ENCODE data around the gene PLXNA2. TPM values are rescaled to one million over a fixed set of nuclear protein-coding genes. Genes with fewer than 3 reads are reported as not detected.

The PLXNA2 gene
- total RNA-seq, 1 experiment from 2014 or later, result 10.2 TPM

- Histone ChIP-seq H2AFZ (no peak overlapping the region), H3K4me3 (no peak overlapping the region), H3K9me2 (ENCODE audit: insufficient read depth) (no peaks in the 10 kb centered on the region), H3K36me3 (ENCODE audit: low read depth) (no peaks in the 10 kb centered on the region), H3F3A (ENCODE audit: insufficient read depth, low read depth) (peaks cover 11% of the 10 kb centered on the region; the same call in 1 of the 2 replicates), H3K9me3 (ENCODE audit: insufficient read depth, low read depth) (no peaks in the 10 kb centered on the region), H4K20me1 (ENCODE audit: insufficient read depth) (no peaks in the 10 kb centered on the region; the same call in 1 of the 2 replicates), H3K27ac (peak overlapping the region; percentile 69), H3K79me2 (ENCODE audit: low read depth) (no peaks in the 10 kb centered on the region), H3K27me3 (ENCODE audit: insufficient read depth, low read depth) (no peaks in the 10 kb centered on the region), H3K4me2 (peak overlapping the region; percentile 43), H3K4me1 (replicated peaks; ENCODE audit: insufficient read depth) (peaks cover 19% of the 10 kb centered on the region)
- DNase-seq, result peak; percentile 66 to 94
- BruUV-seq (replicated peaks), result no TSS peak
- TF ChIP-seq EZH2 (IDR thresholded peaks at IDR 0.05; ENCODE audit: low read depth), result no peak
- TF ChIP-seq CTCF (conservative IDR thresholded peaks at IDR 0.05), result no peak
- ChIA-PET CTCF (no interaction called here), POLR2A (ENCODE audit: unreplicated experiment) (interaction anchor here (0.8 kb wide), 1 partner anchor 73 kb away, joined by 12 read pairs; no protein-coding TSS in a partner anchor)
- intact Hi-C loops (cut with micrococcal nuclease; ENCODE audit: unreplicated experiment), result loop anchor here (1.0 kb wide), 1 partner anchor 18 kb away; no protein-coding TSS in a partner anchor
Observed at GRCh38 chr1:208166340-208167138, 77.6 kb downstream of the PLXNA2 start.

- Histone ChIP-seq H3F3A (ENCODE audit: insufficient read depth, low read depth) (peaks cover 11% of the 10 kb centered on the region; the same call in 1 of the 2 replicates), H4K20me1 (ENCODE audit: insufficient read depth) (no peaks in the 10 kb centered on the region), H3K79me2 (ENCODE audit: low read depth) (no peaks in the 10 kb centered on the region), H3K4me1 (replicated peaks; ENCODE audit: insufficient read depth) (peaks cover 19% of the 10 kb centered on the region), H3K36me3 (ENCODE audit: low read depth) (no peaks in the 10 kb centered on the region), H3K27ac (peak overlapping the region; percentile 69), H3K4me2 (no peak overlapping the region), H3K4me3 (no peak overlapping the region), H3K27me3 (ENCODE audit: insufficient read depth, low read depth) (no peaks in the 10 kb centered on the region), H3K9me2 (ENCODE audit: insufficient read depth) (no peaks in the 10 kb centered on the region), H2AFZ (no peak overlapping the region), H3K9me3 (ENCODE audit: insufficient read depth, low read depth) (no peaks in the 10 kb centered on the region)
- POLR2A ChIA-PET (ENCODE audit: unreplicated experiment), result no interaction called here
- BruUV-seq (replicated peaks), result no TSS peak
- TF ChIP-seq EZH2 (IDR thresholded peaks at IDR 0.05; ENCODE audit: low read depth), result no peak
- no peak for TF ChIP-seq CTCF (conservative IDR thresholded peaks at IDR 0.05)
- DNase-seq, result no peak
- intact Hi-C loops (cut with micrococcal nuclease; ENCODE audit: unreplicated experiment), result loop anchor here (1.0 kb wide), 1 partner anchor 19 kb away; no protein-coding TSS in a partner anchor
- CTCF ChIA-PET, result no interaction called here
Observed at GRCh38 chr1:208165659-208166058, 78.5 kb downstream of the PLXNA2 start.

GRCh38 chr1:208164609-208165008 is 79.6 kb downstream of the PLXNA2 start:
- ChIA-PET CTCF (no interaction called here), POLR2A (ENCODE audit: unreplicated experiment) (no interaction called here)
- no peak for DNase-seq
- intact Hi-C loops (cut with micrococcal nuclease; ENCODE audit: unreplicated experiment), result no loop called here
- Histone ChIP-seq H3K79me2 (ENCODE audit: low read depth) (no peaks in the 10 kb centered on the region), H3K4me3 (no peak overlapping the region), H3K4me1 (replicated peaks; ENCODE audit: insufficient read depth) (peaks cover 19% of the 10 kb centered on the region), H4K20me1 (ENCODE audit: insufficient read depth) (no peaks in the 10 kb centered on the region), H3K27ac (no peak overlapping the region), H2AFZ (no peak overlapping the region), H3K9me3 (ENCODE audit: insufficient read depth, low read depth) (no peaks in the 10 kb centered on the region), H3F3A (ENCODE audit: insufficient read depth, low read depth) (peaks cover 11% of the 10 kb centered on the region; the same call in 1 of the 2 replicates), H3K27me3 (ENCODE audit: insufficient read depth, low read depth) (no peaks in the 10 kb centered on the region), H3K4me2 (no peak overlapping the region), H3K9me2 (ENCODE audit: insufficient read depth) (no peaks in the 10 kb centered on the region), H3K36me3 (ENCODE audit: low read depth) (no peaks in the 10 kb centered on the region)
- no TSS peak for BruUV-seq (replicated peaks)
- TF ChIP-seq EZH2 (IDR thresholded peaks at IDR 0.05; ENCODE audit: low read depth) (no peak), CTCF (conservative IDR thresholded peaks at IDR 0.05) (no peak)

Measured in PC-9 (cell line).